Testis (tissue), 3 donors: ENCODE data around the gene RHEB. TPM values are rescaled to one million over a fixed set of nuclear protein-coding genes. Genes with fewer than 3 reads are reported as not detected.

ENCODE experiments used
- DNase-seq: peaks from one replicate; pipeline ENCODE4 v3.0.0-alpha.2; 2019
- H3K27ac ChIP-seq, 2 donors: fragments of 200-600 bp; sonication (generic); one replicate each; pipeline ENCODE4 v1.5.1; 2019
- H3K27me3 ChIP-seq: fragments of 200-600 bp; sonication (generic); one replicate; pipeline ENCODE4 v1.5.1; 2019
- H3K36me3 ChIP-seq: fragments of 200-600 bp; sonication (generic); one replicate; pipeline ENCODE4 v1.5.1; 2017; ENCODE audit warnings: low read depth; ENCODE audit errors: missing control alignments
- H3K4me1 ChIP-seq: fragments of 200-600 bp; sonication (generic); one replicate; pipeline ENCODE4 v1.5.1; 2019
- H3K4me3 ChIP-seq, 2 donors: fragments of 200-600 bp; sonication (generic); one replicate each; pipeline ENCODE4 v1.5.1; 2017 to 2019
- H3K9me3 ChIP-seq: fragments of 200-600 bp; sonication (generic); one replicate; pipeline ENCODE4 v1.5.1; 2017
- CTCF ChIP-seq, 3 experiments: fragments of 450-650 bp in 2 of 3; fragments of 200-600 bp in 1 of 3; sonication (generic) in 1 of 3; IDR thresholded peaks; one replicate each; pipeline ENCODE4 v1.5.1; 2016 to 2019; ENCODE audit warnings: antibody characterized with exemption in 3 of 3, mild to moderate bottlenecking in 2 of 3, moderate library complexity in 1 of 3
- POLR2A ChIP-seq: fragments of 450-650 bp; IDR thresholded peaks from one replicate; pipeline ENCODE4 v1.6.1; 2017; ENCODE audit warnings: antibody characterized with exemption, mild to moderate bottlenecking, moderate library complexity
- WGBS, 2 donors: methylation state at CpG; one replicate each; pipeline ENCODE4 v1.1.5; 2018; 5-methylcytosine and 5-hydroxymethylcytosine counted together
- intact Hi-C: fragments of 100-400 bp; cut with DNase I; formaldehyde crosslinking; loops from one replicate; pipeline ENCODE4 v1.15.1; 2023; ENCODE audit warnings: low total_unique reads
- polyA plus RNA-seq: library from polyadenylated mRNA; stranded (reverse); fragments of 350-450 nt; fragmentation: Illumina TruSeq; extraction: RNeasy Lipid Tissue Mini Kit (QIAGEN cat#74804); gene quantifications from one replicate; pipeline ENCODE4 v1.2.3, GENCODE V29; 2014; ENCODE audit warnings: low read depth, low replicate concordance; ENCODE audit not compliant: insufficient read depth
- total RNA-seq, 2 donors: library from RNA; depleted of rRNA; stranded (reverse); fragments of >200 nt; gene quantifications; one replicate each; pipeline ENCODE4 v1.2.3, GENCODE V29; 2016

Gene RHEB
- total and polyA plus RNA-seq, 3 donors from 2014 or later: 59.4 to 88.1 (median 74.6) TPM

DNA sequence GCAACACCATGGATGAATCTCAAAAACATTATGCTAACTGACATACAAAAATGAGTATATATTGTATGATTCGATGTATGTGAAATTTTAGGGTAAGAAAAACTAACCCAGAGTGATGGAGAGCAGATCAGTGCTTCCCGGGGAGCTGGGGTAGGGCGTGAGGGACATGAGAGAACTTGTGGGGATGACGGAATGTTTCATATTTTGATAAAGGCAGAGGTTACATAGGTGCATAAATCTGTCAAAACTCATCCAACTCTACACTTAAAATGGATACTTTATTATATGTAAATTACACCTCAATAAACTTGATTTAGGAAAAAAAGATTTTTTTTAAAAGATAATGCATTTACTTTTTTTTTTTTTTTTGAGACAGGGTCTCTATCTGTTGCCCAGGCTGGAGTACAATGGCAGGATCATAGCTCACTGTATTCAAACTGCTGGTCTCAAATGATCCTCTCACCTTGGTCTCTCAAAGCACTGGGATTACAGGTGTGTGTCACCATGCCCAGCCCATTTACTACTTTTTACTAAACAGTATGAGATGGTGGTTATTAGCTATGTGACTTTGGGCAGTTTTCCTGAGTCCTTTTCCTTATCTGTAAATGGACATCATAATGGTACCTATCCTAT, 13.7 kb downstream of the RHEB start:
- WGBS, 2 donors: 88 to 91% methylated on average over 4 of the region's 4 CpGs
- peaks cover 6% of the 10 kb centered on the region for H3K4me1 ChIP-seq
- TF ChIP-seq POLR2A (no peak), CTCF (IDR thresholded peaks at IDR 0.05) (no peak)
- H3K9me3 ChIP-seq: no peaks in the 10 kb centered on the region
- no peak overlapping the region for H3K27ac ChIP-seq
- no peaks in the 10 kb centered on the region for H3K36me3 ChIP-seq
- no peak for DNase-seq
- no peak overlapping the region for H3K4me3 ChIP-seq
- no peaks in the 10 kb centered on the region for H3K27me3 ChIP-seq
- intact Hi-C loops: no loop called here

GRCh38 chr7:151505433-151505832, 14.3 kb downstream of the RHEB start:
- peaks cover 6% of the 10 kb centered on the region for H3K4me1 ChIP-seq
- no peaks in the 10 kb centered on the region for H3K27me3 ChIP-seq
- TF ChIP-seq POLR2A (no peak), CTCF (IDR thresholded peaks at IDR 0.05) (no peak)
- no peaks in the 10 kb centered on the region for H3K36me3 ChIP-seq
- H3K27ac ChIP-seq: no peak overlapping the region
- intact Hi-C loops: no loop called here
- WGBS, 2 donors: 87 to 94% methylated on average over 2 of the region's 2 CpGs
- no peaks in the 10 kb centered on the region for H3K9me3 ChIP-seq
- no peak for DNase-seq
- no peak overlapping the region for H3K4me3 ChIP-seq

DNA sequence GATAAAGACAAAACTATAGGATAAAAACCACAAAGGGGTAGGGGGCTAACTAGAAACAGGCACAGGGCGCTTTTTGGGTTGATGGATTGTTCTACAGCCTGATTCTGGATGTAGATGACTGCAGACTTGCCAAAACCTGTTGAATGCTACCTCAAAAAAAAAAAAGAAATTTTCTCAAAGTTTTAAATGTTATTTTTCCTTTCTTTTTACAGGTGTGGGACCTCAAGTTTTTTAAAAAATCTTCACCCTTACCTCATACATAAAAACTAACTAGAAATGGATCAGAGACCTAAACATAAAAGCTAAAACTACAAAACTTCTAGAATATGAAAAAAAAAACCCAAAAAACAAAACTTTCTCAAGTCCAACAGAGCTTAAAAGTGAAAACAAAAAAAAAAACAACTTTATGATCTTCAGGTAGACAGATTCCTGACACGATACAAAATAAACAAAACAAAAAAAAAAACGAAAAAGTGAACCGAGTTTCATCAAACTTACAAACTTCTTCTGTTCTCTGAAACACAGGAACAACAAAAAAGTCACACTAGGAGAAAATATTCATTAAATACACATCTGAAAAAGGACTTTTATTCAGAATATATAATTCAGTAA, 14.9 kb downstream of the RHEB start:
- TF ChIP-seq POLR2A: no peak
- TF ChIP-seq CTCF (IDR thresholded peaks at IDR 0.05): no peak
- DNase-seq: no peak
- Histone ChIP-seq H3K4me3 (no peak overlapping the region), H3K27me3 (no peaks in the 10 kb centered on the region), H3K27ac (no peak overlapping the region), H3K4me1 (peaks cover 6% of the 10 kb centered on the region), H3K9me3 (no peaks in the 10 kb centered on the region), H3K36me3 (no peaks in the 10 kb centered on the region)
- intact Hi-C loops: no loop called here
- WGBS, 2 donors: 91 to 92% methylated on average over 4 of the region's 4 CpGs

DNA sequence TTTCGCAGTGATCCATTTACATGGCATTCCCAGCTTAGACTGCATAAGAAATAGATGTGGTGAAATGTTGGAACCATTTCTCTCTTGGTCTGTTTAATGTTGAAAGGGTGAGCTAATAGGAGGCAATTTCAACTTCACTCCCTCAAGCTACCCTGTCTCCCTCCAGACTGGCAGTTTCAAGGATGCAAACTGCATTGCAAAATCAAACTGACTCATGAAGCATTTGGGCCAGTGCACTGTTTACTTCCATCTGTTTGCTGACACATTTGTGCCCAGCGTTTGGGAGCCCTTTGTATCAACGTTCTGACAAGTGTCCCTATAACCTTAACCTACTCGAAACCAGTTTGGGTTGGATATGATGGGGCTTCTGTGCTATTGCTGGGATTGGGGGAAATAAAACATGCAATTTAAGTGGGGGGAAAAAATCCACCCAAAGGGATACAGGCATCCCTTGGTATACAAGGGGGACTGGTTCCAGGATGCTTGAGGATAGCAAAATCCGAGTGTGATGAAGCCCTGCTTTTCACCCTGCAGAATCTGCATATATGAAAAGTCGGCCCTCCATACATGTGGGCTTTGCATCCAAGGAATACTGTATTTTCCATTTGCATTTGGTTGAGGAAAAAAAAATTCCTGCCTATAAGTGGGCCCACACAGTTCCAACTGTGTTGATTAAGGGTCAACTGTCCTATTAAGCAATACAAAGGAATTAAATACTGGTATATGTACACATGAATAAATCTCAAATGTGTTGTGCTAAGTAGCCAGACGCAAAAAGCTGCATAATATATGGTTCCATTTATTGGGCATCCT, 15.6 kb downstream of the RHEB start:
- intact Hi-C loops: no loop called here
- H3K4me3 ChIP-seq: no peak overlapping the region
- no peaks in the 10 kb centered on the region for H3K36me3 ChIP-seq
- no peaks in the 10 kb centered on the region for H3K27me3 ChIP-seq
- TF ChIP-seq CTCF (IDR thresholded peaks at IDR 0.05) (no peak), POLR2A (no peak)
- no peaks in the 10 kb centered on the region for H3K9me3 ChIP-seq
- H3K4me1 ChIP-seq: peaks cover 5% of the 10 kb centered on the region
- H3K27ac ChIP-seq: no peak overlapping the region
- no peak for DNase-seq
- WGBS, 2 donors: 84 to 91% methylated on average over 7 of the region's 7 CpGs
